Measurements from ENCODE around the gene BCORL1.
A peak's percentile ranks its signal among the peaks of the same experiment; 100 is the strongest.

Gene BCORL1

DNA sequence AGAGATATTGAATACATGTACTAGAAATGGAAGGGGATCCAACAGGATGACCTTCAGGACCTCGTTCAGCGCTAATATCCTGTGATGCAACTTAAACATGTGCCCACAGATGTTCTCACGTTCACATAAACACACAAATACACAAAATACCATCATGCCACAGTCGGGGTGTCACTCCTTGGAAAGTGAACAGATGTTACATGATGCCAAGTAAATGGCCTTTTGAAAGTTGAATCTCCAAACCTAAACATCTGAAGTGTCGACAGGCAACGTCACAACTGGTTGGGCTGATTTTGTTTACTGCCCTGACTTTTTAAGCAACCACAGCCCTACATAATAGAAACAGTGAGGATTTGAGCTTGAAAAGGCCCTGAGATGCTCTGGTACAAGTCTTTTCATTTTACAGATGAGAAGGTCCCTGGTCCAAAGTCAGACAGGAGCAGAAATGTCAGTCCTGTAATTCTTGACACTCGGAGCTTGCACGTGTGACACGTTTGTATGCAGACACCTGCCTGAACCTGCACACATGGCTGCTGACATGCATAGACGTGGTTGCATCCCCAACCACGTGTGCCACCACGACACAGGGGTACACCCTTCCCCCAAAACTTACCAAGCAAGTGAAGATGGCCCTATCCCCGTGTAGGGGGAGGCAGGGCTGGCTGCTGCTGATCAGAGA lies 23.5 kb upstream of the BCORL1 start:
- no peak overlapping the region for H3K4me3 ChIP-seq (ENCODE audit: low read length)
- no peak for DNase-seq (ENCODE audit: low read depth, low spot score)

DNA sequence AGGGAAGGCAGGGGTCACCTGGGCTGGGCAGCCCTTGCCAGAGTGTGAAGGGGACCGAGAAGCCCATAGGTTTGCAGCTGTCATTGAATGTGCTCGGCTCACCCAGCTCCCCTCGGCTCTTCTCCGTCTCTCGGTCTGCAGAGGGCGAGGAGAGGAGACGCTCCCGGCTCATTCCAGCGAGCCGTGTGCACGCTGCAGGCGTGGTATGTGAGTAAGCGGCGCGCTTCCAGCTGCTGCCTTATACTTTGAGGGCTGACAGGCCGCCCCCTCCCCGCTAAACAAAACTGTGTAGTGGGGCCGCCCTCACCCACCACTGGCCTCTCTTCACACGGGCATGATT lies 23.0 kb upstream of the BCORL1 start:
- H3K4me3 ChIP-seq (ENCODE audit: low read length) = no peak overlapping the region
- DNase-seq (ENCODE audit: low read depth, low spot score) = no peak

DNA sequence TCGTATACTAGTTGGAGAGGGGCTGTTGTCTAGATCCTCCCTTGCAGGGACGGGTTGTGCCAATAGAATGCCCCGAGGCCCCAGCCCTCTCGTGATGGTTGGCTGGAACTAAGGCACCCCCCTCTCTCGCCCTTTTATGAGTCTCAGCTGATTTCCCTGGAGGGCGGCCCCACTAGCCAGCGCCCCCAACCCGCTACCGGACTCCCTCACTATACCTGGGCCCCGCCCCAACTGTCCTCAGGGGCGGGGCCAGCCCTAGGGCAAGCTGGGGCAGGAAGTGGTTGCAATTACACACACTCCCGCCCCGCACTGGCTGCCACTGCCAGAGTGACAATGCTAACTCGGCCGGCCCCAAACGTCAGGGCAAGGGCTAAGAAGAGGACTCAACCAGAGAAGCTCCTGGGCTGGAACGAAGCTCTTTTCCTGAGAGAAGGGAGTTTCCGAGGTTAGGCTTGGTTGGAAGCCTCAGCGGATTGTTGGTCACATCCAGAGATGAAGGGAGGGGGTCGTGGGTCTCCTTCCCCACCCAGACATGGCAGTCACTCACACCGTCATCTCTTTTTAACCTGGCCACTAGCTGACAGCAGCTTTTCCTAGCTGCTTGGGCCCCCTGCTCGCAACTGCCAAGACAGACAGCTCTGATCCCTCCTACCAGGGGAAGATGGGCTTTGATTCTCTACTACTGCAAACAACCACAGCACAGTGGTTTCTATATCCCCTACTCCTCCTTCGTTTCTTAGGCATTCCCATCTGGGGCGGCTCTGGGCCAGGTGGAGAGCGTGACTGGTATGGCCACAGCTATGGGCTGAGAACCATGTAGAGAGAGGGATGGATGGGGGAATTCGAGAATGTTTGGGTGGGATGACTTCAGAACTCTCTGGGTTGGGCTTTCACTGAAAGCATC lies 21.0 kb upstream of the BCORL1 start:
- peak; percentile 51 for DNase-seq (ENCODE audit: low read depth, low spot score)
- peak overlapping the region; percentile 47 for H3K4me3 ChIP-seq (ENCODE audit: low read length)

DNA sequence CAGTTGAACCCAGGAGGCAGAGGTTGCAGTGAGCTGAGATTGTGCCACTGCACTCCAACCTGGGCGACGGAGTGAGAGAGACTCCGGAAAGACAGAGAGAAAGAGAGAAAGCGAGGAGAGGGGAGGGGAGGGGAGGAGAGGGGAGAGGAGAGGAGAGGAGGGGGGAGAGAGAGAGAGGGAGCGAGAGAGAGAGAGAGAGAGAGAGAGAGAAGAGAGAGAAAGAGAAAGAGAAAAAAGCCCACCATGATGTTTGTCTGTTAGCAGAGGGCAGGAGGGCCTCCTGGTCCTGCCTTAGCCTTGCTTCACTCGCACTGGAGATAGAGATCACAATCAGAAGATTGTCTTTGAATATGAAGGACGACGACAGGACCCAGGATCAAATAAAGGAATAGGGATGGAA lies 18.7 kb upstream of the BCORL1 start:
- no peak overlapping the region for H3K4me3 ChIP-seq (ENCODE audit: low read length)
- no peak for DNase-seq (ENCODE audit: low read depth, low spot score)

DNA sequence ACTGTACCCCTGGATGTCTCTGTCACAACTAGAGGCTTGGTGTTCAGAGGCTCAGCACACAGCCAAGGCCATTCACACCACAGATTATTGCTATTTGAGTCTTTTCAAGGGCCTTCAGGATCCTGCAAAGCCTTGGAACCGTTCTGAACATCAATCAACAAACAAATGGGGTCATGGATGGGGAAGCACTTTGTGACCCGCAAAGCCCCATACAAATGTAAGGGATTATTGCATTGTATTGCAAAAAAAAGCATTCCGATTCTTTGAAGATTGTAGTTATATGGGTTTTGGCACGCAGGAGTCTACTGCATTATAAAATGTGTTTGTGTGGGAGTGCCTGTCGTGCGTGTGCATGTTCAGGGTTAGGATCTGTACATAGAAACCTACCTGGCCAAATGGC lies 17.3 kb upstream of the BCORL1 start:
- no peak overlapping the region for H3K4me3 ChIP-seq (ENCODE audit: low read length)
- DNase-seq (ENCODE audit: low read depth, low spot score) = no peak

DNA sequence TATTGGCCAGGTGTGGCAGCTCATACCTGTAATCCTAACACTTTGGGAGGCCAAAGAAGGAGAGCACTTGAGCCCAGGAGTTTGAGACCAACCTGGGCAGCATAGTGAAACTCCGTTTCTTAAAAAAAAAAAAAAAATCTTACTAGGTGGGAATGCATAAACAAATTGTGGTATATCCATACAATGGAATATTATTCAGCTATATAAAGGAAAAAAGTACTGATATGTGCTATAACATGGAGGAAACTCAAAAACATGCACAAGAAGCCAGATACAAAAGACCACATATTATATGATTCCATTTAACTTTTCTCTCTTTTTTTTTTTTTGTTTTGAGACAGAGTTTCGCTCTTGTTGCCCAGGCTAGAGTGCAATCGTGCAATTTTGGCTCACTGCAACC lies 13.5 kb upstream of the BCORL1 start:
- DNase-seq (ENCODE audit: low read depth, low spot score) = no peak
- H3K4me3 ChIP-seq (ENCODE audit: low read length) = no peak overlapping the region

DNA sequence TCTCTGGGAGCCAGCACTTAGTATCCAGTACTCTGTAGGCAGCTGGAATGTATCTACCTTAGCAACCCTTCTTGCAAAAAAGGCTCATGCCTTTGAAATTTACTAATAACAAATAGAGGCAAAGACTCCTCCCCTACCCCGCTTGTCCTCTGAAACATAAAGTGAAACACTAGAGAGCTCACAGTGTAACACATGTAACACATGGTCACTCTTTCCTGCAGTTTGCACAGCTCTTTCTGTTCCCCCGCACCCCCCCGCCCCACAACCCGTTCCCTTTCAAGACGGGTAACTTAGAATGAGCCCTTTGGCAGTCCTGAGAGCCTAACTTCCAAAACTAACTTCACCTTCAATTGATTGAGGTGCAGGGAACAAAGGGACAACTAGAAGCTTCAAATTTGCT lies 6.0 kb upstream of the BCORL1 start:
- no peak for DNase-seq (ENCODE audit: low read depth, low spot score)
- no peak overlapping the region for H3K4me3 ChIP-seq (ENCODE audit: low read length)

DNA sequence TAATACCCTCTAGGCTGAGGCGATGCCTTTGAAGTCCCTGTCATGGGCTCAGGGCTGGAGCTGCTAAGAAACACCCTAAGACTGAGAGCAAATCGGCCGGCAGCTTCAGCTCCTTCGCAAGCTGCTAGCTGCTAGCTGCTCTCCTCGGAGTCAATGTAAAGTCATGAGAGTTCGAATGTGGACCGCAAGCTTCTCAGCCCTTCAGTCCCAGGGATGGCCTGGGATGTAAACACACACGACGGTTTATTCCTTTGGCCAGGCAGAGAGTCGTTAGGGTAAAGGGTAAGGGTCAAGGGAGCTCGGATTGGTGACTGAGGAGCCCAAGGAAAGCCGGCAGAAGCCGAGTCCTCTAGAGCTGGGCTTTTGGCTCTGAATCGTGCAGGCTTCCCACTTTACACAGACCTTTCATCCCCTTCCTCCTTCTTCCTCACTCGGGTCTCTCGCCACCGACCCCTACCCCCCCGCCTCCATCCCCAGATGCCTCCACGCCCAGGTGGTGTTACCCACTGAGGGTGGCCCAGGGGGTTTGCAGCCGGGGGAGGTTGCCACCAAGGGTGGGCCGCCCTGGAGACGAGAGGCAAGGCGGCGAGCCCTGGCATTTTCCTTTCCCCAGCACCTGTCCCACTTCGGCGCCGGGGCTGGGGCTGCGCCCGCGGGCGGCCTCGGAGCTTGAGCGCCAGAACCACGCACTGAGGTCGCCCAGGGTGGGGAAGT lies 3.1 kb upstream of the BCORL1 start:
- DNase-seq (ENCODE audit: low read depth, low spot score) = no peak

DNA sequence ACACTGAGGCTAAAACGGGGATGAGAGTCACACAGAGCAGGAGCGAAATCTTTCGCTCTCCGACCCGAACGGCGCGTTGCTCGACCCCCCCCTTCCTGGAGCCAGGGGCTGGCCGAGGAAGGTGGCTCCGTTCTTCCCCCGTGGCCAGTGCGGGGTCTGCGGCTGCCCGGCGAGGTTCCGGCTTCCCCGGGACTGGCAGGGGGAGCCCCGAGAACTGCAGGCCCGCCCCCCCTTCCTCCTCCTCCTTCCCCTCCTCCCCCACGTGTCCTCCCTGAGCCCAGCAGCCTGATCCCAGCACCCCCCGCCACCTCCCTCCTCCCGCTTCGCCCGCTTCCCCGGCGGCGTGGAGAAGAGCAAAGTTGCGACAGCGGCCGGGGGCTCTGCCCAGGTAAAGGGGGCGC lies 2.4 kb upstream of the BCORL1 start:
- DNase-seq (ENCODE audit: low read depth, low spot score) = no peak
- no peak overlapping the region for H3K4me3 ChIP-seq (ENCODE audit: low read length)

More for the DNA sequence above, 3.1 kb upstream of the BCORL1 start:
- H3K4me3 ChIP-seq (ENCODE audit: low read length) = no peak overlapping the region

DNA sequence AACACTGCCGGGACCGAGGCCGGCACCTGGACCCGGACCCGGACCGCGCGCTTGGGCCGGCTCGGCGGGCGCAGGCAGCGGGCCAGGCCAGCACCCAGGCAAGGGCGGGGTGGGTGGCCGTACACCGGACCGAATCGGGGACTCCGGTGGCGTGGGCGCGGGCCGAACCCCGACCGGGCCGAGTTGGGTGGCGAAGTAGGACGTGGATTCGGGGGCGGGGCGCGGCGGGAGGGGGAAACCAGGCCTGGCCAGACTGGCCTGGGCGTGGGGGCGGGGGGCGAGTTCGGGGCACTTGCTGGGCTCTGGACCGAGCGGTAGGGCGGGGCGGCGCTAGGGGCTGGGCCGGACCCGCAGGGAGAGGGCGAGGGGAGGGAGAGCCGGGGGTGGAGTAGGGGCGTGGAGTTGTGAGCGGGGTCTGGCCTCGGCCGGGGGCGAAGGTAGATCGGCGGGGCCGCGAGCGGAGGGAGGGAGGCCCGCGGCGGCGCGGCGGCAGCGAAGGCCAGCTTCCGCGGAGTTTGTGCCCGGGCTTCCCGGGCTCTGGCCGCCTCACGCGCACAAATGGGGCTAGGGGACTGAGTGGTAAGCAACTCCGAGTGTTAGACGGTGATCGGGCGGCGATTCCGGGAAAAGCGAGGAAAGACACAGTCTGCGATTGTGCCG lies 1.8 kb upstream of the BCORL1 start:
- peak overlapping the region; percentile 30 for H3K4me3 ChIP-seq (ENCODE audit: low read length)
- no peak for DNase-seq (ENCODE audit: low read depth, low spot score)

DNA sequence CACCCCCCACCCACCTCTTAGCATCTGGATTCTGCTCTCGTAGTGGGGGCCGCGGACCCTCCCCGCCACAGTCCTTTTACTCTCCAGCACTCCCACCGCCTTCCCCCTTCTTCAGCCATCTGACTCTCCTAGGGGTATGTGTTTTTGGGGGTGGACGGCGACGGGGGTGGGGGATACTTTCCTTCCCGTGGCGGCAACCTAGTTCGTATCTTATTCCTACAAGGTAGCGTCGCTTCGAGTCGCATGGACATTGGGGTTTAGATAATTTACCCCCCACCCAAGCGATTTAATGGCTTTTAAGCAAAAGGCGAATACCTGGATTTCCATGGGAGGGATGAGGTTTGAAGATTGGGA lies 1.3 kb upstream of the BCORL1 start:
- no peak for DNase-seq (ENCODE audit: low read depth, low spot score)
- H3K4me3 ChIP-seq (ENCODE audit: low read length) = peak overlapping the region; percentile 30

DNA sequence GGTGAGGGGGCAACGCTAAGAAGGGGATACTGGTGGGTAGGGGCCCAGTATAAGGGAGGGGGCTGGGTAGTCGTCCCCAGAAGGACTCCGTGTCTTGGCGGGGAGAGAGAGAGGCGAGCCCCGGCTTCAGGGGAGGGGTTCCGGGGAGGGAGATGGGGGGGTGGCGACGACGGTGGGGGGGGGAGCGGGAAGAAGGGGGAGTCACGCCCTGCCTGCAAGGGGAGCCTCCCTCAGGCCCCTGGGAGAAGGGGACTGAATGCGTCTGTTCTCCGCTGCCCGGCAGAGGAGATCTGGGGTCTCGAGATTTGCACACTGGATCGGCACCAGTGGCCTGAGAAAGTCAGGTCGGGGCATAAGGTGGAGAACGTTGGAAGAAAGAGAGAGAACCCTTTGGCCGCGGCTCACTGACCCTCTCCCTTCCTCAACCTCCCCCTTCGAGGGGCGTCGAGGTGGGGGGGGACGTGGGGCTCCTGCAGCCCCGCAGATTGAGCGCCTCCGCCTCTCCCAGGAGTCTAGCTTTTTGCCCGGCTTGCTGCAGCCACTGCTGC lies 609 bp upstream of the BCORL1 start:
- H3K4me3 ChIP-seq (ENCODE audit: low read length) = peak overlapping the region; percentile 30
- no peak for DNase-seq (ENCODE audit: low read depth, low spot score)

DNA sequence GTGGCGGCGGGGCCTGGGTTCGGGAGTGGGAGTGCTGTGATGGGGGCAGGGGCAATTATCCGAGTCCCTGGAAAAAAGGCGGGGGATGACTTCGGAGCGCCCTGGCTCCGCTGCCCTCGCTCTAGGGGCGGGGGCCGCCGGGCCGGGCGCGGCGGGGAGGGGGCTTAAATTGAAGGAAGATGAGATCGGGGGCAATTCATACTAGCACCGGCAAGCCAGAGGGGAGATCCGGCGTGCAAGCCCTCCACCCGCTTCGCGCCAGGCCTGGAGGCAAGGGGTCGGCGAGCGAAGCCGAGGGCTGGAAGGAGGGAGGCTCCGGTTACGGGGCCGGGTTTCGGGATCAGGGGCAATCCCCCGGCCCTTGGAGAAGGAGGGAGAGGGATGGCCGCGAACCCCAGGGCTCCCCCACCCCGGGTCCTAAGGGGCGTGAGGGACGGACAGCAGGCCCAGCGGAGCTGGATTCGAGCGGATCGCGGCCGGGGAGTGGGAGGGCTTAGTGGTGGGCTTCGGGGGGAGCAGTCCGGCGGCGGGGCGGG lies 1.2 kb downstream of the BCORL1 start:
- DNase-seq (ENCODE audit: low read depth, low spot score) = no peak
- H3K4me3 ChIP-seq (ENCODE audit: low read length) = no peak overlapping the region

DNA sequence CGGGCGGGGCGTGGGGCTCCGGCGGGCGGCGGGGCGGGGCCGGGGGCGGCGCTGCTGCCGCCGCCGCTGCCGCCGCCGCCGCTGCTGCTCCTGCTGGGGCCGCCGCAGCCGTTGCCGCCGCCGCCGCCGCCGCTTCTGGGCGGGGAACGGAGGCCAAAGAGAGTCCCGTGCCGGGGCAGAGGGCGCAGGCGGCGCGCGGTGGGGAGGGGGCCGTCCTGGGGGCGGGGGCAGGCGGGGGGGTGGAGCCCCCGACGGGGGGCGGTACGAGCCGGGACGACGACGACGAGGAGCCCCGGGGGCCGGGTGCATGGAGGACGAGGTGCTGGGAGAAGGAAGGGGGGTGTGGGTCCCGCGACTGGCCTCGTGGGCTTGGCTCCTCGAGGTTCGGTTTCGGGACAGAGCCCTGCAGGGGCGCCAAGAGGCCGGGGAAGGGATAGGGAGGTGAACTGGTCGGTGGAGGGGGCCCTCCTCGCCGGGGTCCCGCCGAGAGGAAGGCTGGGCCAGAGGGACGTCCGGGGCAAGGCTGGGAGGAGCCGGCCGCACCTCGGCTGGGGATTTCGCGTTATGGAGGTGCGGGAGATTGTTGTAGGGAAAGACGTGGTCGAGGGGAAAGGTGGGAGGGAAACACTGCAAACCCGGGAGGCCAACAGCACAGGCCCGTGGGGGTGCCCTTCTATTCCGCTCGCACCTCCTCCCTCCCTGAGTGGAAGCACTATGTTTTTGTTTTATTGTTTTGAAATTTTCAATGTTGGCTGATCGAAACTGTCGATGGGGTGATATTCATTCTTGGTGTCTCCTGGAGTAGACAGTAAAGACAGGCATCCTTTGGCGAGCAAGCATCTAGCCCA lies 1.9 kb downstream of the BCORL1 start:
- DNase-seq (ENCODE audit: low read depth, low spot score) = no peak
- peak overlapping the region; percentile 62 for H3K4me3 ChIP-seq (ENCODE audit: low read length)

DNA sequence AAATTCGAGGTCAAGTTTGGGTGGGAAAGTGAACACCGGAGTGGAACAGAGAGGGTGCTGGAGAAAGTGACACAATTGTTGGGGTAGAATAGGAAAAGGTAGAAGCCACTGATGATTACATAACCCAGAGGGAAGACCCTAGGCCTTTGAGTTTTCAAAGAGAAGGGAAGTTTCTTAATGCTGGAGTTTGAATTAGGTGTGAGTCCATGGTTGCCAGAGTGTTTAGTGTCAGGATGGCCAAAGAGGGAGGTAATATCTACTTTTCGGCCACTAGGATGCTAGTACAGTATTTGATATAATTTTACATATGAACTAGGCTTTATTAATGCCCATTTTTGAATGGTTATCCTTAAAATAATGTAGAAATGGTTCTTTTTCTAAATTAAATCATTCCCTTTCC lies 5.4 kb downstream of the BCORL1 start:
- no peak for DNase-seq (ENCODE audit: low read depth, low spot score)

DNA sequence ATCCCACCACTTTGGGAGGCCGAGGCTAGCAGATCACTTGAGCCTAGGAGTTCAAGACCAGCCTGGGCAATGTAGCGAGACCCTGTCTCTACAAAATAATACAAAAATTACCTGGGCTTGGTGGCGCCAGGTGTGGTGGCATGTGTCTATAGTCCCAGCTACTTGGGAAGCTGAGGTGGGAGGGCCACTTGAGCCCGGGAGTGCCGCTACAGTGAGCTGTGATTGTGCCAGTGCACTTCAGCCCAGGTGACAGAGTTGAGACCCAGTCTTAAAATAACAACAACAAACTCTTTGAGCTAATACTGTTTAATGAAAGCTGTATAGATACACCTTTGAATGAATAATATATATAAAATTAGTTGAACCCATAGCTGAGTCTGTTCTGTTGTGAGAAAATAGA lies 9.7 kb downstream of the BCORL1 start:
- no peak for DNase-seq (ENCODE audit: low read depth, low spot score)
- H3K4me3 ChIP-seq (ENCODE audit: low read length) = no peak overlapping the region

More for the DNA sequence above, 5.4 kb downstream of the BCORL1 start:
- H3K4me3 ChIP-seq (ENCODE audit: low read length) = no peak overlapping the region

DNA sequence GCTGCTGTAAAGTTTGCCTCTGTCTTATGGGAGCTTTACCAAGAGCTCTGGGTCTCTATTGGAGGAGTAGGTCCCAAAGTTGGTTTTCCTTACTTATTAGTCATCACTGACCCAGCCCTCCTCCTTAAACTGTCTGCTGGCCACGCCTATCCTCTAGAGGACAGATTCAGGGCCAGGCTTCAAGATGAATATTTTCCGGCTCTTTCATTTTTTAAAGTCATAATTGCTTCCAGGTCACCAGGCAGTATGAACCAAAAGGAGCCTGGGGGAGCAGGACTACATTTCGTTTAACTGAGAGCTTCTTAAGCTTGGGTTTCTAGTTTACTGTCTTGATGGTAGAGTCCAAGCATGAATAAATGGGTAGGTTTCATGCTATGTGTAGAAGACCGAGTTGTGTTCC lies 13.7 kb downstream of the BCORL1 start:
- no peak overlapping the region for H3K4me3 ChIP-seq (ENCODE audit: low read length)
- DNase-seq (ENCODE audit: low read depth, low spot score) = no peak

DNA sequence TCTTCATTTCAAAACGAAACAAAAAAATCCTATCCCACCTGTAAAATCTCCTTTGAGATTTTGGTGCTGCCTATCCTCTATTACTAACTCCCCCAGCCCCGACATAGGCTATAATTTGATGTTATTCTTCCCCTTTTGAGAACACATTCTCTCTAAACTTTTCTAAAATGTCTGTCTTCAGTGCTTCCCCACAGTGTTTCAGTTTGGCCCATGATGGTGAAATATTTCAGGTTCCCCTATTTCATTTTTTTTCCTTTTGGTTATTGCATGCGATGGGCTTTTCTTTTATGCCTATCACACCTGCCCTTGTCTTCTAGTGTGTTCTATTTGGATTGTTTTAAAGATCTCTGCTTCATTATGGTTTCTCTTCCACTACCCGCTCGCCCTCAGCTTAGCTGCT lies 14.7 kb downstream of the BCORL1 start:
- no peak overlapping the region for H3K4me3 ChIP-seq (ENCODE audit: low read length)
- DNase-seq (ENCODE audit: low read depth, low spot score) = no peak

Measured in Jurkat, Clone E6-1 (cell line).